Mammary epithelial cell (primary cell): ENCODE results near the gene LIPC.

Experiments
- EZH2 ChIP-seq: IDR thresholded peaks from 2 replicates; pipeline ENCODE4 v1.6.1; 2012; ENCODE audit warnings: low read length, inconsistent platforms, borderline replicate concordance
- TF ChIP-seq, protein P1 (sequence below), 2 donors: IDR thresholded peaks in 1 of 2; conservative IDR thresholded peaks in 1 of 2; 2 replicates each; pipeline ENCODE4 v1.5.1; 2011 to 2012; ENCODE audit warnings: inconsistent platforms in 2 of 2, low read length in 2 of 2, mild to moderate bottlenecking in 2 of 2, control low read depth in 1 of 2, low read depth in 1 of 2; ENCODE audit not compliant: insufficient read depth in 1 of 2; ENCODE audit errors: extremely low read depth in 1 of 2

GRCh38 chr15:58491499-58492202 is 59.9 kb downstream of the LIPC start:
- TF ChIP-seq, protein P1, sequence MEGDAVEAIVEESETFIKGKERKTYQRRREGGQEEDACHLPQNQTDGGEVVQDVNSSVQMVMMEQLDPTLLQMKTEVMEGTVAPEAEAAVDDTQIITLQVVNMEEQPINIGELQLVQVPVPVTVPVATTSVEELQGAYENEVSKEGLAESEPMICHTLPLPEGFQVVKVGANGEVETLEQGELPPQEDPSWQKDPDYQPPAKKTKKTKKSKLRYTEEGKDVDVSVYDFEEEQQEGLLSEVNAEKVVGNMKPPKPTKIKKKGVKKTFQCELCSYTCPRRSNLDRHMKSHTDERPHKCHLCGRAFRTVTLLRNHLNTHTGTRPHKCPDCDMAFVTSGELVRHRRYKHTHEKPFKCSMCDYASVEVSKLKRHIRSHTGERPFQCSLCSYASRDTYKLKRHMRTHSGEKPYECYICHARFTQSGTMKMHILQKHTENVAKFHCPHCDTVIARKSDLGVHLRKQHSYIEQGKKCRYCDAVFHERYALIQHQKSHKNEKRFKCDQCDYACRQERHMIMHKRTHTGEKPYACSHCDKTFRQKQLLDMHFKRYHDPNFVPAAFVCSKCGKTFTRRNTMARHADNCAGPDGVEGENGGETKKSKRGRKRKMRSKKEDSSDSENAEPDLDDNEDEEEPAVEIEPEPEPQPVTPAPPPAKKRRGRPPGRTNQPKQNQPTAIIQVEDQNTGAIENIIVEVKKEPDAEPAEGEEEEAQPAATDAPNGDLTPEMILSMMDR (conservative IDR thresholded peaks at IDR 0.05 in 1 of 2, IDR thresholded peaks at IDR 0.05 in 1 of 2; ENCODE audit: extremely low read depth in 1 of 2, insufficient read depth in 1 of 2, low read depth in 1 of 2, low read length in 2 of 2) = no peak
- TF ChIP-seq EZH2 = no peak
